GM18861 (cell line): ENCODE results near the gene BTBD1.

Experiments used
- ATAC-seq: cut with Tn5 transposase; IDR thresholded peaks from one replicate; pipeline ENCODE4 v1.9.1; 2021; ENCODE audit not compliant: unreplicated experiment

The BTBD1 gene

GRCh38 chr15:82999426-82999825, 67.6 kb downstream of the BTBD1 start:
- no peak for ATAC-seq

- ATAC-seq, result no peak
Measured at GRCh38 chr15:82995938-82996337, 71.1 kb downstream of the BTBD1 start.

GRCh38 chr15:82995076-82995475, 72.0 kb downstream of the BTBD1 start:
- ATAC-seq, result no peak

GRCh38 chr15:82993144-82993543, 73.9 kb downstream of the BTBD1 start:
- no peak for ATAC-seq

GRCh38 chr15:82992436-82992998, 74.5 kb downstream of the BTBD1 start:
- no peak for ATAC-seq

GRCh38 chr15:82986442-82986780, 80.6 kb downstream of the BTBD1 start:
- peak; percentile 5 for ATAC-seq

GRCh38 chr15:82985688-82986441, 81.2 kb downstream of the BTBD1 start, which contains the start of gene RAMAC:
TSS of gene RAMAC (plus strand) at chr15:82986210. CDS start at chr15:82989019, 2,809 bp downstream.
- ATAC-seq, result peak; percentile 92

GRCh38 chr15:82980981-82981380, 86.1 kb downstream of the BTBD1 start:
- ATAC-seq, result no peak

- ATAC-seq, result no peak
Measured at GRCh38 chr15:82979726-82980125, 87.3 kb downstream of the BTBD1 start.

GRCh38 chr15:82978438-82978837, 88.6 kb downstream of the BTBD1 start:
- no peak for ATAC-seq

- ATAC-seq, result no peak
Measured at GRCh38 chr15:82977076-82977475, 90.0 kb downstream of the BTBD1 start.

- no peak for ATAC-seq
Measured at GRCh38 chr15:82972990-82973389, 94.1 kb downstream of the BTBD1 start.

- no peak for ATAC-seq
Measured at GRCh38 chr15:82971218-82971984, 95.7 kb downstream of the BTBD1 start.

- no peak for ATAC-seq
Measured at GRCh38 chr15:82970696-82971095, 96.4 kb downstream of the BTBD1 start.

- ATAC-seq, result no peak
Measured at GRCh38 chr15:82970078-82970686, 96.9 kb downstream of the BTBD1 start.

- ATAC-seq, result no peak
Measured at GRCh38 chr15:82969353-82969752, 97.7 kb downstream of the BTBD1 start.

- ATAC-seq, result no peak
Measured at GRCh38 chr15:82968066-82968465, 99.0 kb downstream of the BTBD1 start.

- peak; percentile 70 for ATAC-seq
Measured at GRCh38 chr15:82966671-82967071, 100.4 kb downstream of the BTBD1 start.
